ENCODE results near the gene IFTAP.

DNA sequence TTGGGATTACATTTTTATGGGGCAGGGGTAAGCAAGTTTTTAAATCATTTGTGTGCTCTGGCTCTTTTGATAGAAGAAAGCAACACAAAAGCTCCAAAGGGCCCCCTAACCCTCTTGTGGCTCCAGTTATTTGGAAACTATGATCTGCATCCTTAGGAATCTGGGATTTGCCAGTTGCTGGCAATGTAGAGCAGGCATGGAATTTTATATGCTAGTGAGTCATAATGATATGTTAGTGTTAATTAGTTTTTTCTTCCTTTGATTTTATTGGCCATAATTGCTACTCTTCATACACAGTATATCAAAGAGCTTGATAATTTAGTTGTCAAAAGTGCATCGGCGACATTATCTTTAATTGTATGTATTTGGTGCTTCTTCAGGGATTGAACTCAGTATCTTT, 16.4 kb upstream of the IFTAP start:
- TF ChIP-seq, protein P1, sequence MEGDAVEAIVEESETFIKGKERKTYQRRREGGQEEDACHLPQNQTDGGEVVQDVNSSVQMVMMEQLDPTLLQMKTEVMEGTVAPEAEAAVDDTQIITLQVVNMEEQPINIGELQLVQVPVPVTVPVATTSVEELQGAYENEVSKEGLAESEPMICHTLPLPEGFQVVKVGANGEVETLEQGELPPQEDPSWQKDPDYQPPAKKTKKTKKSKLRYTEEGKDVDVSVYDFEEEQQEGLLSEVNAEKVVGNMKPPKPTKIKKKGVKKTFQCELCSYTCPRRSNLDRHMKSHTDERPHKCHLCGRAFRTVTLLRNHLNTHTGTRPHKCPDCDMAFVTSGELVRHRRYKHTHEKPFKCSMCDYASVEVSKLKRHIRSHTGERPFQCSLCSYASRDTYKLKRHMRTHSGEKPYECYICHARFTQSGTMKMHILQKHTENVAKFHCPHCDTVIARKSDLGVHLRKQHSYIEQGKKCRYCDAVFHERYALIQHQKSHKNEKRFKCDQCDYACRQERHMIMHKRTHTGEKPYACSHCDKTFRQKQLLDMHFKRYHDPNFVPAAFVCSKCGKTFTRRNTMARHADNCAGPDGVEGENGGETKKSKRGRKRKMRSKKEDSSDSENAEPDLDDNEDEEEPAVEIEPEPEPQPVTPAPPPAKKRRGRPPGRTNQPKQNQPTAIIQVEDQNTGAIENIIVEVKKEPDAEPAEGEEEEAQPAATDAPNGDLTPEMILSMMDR (IDR thresholded peaks at IDR 0.05; ENCODE audit: low read depth, low read length): no peak
- TF ChIP-seq EZH2phosphoT487 (IDR thresholded peaks at IDR 0.05; ENCODE audit: low read depth): no peak

Data from OCI-LY3 (cell line).